ENCODE results near the gene SLC9A9. TPM values are rescaled to one million over a fixed set of nuclear protein-coding genes. Genes with fewer than 3 reads are reported as not detected.

SLC9A9 gene
- total RNA-seq, 1 donor from 2014 or later: 11.4 TPM

GRCh38 chr3:143654906-143655305 lies 193.4 kb downstream of the SLC9A9 start:
- H3K27ac Mint-ChIP-seq (ENCODE audit: unreplicated experiment): no peak overlapping the region
- no peak for TF ChIP-seq CTCF (IDR thresholded peaks at IDR 0.05; ENCODE audit: partially characterized antibody, unreplicated experiment)

GRCh38 chr3:143653935-143654334 lies 194.3 kb downstream of the SLC9A9 start:
- no peak for DNase-seq
- Mint-ChIP-seq H3K9me3 (ENCODE audit: unreplicated experiment) (no peaks in the 10 kb centered on the region), H3K27me3 (ENCODE audit: unreplicated experiment) (no peaks in the 10 kb centered on the region), H3K4me3 (ENCODE audit: unreplicated experiment) (no peak overlapping the region), H3K27ac (ENCODE audit: unreplicated experiment) (no peak overlapping the region), H3K4me1 (ENCODE audit: low read depth, unreplicated experiment) (no peaks in the 10 kb centered on the region), H3K36me3 (ENCODE audit: unreplicated experiment) (no peaks in the 10 kb centered on the region)
- no peak for TF ChIP-seq CTCF (IDR thresholded peaks at IDR 0.05; ENCODE audit: partially characterized antibody, unreplicated experiment)

More at GRCh38 chr3:143654906-143655305, 193.4 kb downstream of the SLC9A9 start:
- Mint-ChIP-seq H3K9me3 (ENCODE audit: unreplicated experiment) (no peaks in the 10 kb centered on the region), H3K4me3 (ENCODE audit: unreplicated experiment) (no peak overlapping the region), H3K27me3 (ENCODE audit: unreplicated experiment) (no peaks in the 10 kb centered on the region), H3K36me3 (ENCODE audit: unreplicated experiment) (no peaks in the 10 kb centered on the region), H3K4me1 (ENCODE audit: low read depth, unreplicated experiment) (no peaks in the 10 kb centered on the region)
- DNase-seq: no peak

GRCh38 chr3:143653493-143653892 lies 194.8 kb downstream of the SLC9A9 start:
- H3K27ac Mint-ChIP-seq (ENCODE audit: unreplicated experiment): no peak overlapping the region
- H3K4me1 Mint-ChIP-seq (ENCODE audit: low read depth, unreplicated experiment): no peaks in the 10 kb centered on the region
- no peaks in the 10 kb centered on the region for H3K36me3 Mint-ChIP-seq (ENCODE audit: unreplicated experiment)
- no peak for DNase-seq
- H3K4me3 Mint-ChIP-seq (ENCODE audit: unreplicated experiment): no peak overlapping the region
- no peak for TF ChIP-seq CTCF (IDR thresholded peaks at IDR 0.05; ENCODE audit: partially characterized antibody, unreplicated experiment)
- no peaks in the 10 kb centered on the region for H3K27me3 Mint-ChIP-seq (ENCODE audit: unreplicated experiment)
- H3K9me3 Mint-ChIP-seq (ENCODE audit: unreplicated experiment): no peaks in the 10 kb centered on the region

GRCh38 chr3:143652118-143652517 lies 196.2 kb downstream of the SLC9A9 start:
- peaks cover 2% of the 10 kb centered on the region for H3K4me1 Mint-ChIP-seq (ENCODE audit: low read depth, unreplicated experiment)
- H3K36me3 Mint-ChIP-seq (ENCODE audit: unreplicated experiment): no peaks in the 10 kb centered on the region
- H3K4me3 Mint-ChIP-seq (ENCODE audit: unreplicated experiment): no peak overlapping the region
- H3K27ac Mint-ChIP-seq (ENCODE audit: unreplicated experiment): no peak overlapping the region
- TF ChIP-seq CTCF (IDR thresholded peaks at IDR 0.05; ENCODE audit: partially characterized antibody, unreplicated experiment): no peak
- no peaks in the 10 kb centered on the region for H3K27me3 Mint-ChIP-seq (ENCODE audit: unreplicated experiment)
- no peak for DNase-seq
- H3K9me3 Mint-ChIP-seq (ENCODE audit: unreplicated experiment): no peaks in the 10 kb centered on the region

GRCh38 chr3:143650827-143651226 lies 197.4 kb downstream of the SLC9A9 start:
- H3K27me3 Mint-ChIP-seq (ENCODE audit: unreplicated experiment): no peaks in the 10 kb centered on the region
- H3K4me1 Mint-ChIP-seq (ENCODE audit: low read depth, unreplicated experiment): peaks cover 2% of the 10 kb centered on the region
- TF ChIP-seq CTCF (IDR thresholded peaks at IDR 0.05; ENCODE audit: partially characterized antibody, unreplicated experiment): no peak
- H3K4me3 Mint-ChIP-seq (ENCODE audit: unreplicated experiment): no peak overlapping the region
- no peaks in the 10 kb centered on the region for H3K9me3 Mint-ChIP-seq (ENCODE audit: unreplicated experiment)
- no peak for DNase-seq
- H3K27ac Mint-ChIP-seq (ENCODE audit: unreplicated experiment): no peak overlapping the region
- no peaks in the 10 kb centered on the region for H3K36me3 Mint-ChIP-seq (ENCODE audit: unreplicated experiment)

Measured in glutamatergic neuron (in vitro differentiated cells).